ENCODE measurements around the gene KCNT1.

KCNT1 gene

DNA sequence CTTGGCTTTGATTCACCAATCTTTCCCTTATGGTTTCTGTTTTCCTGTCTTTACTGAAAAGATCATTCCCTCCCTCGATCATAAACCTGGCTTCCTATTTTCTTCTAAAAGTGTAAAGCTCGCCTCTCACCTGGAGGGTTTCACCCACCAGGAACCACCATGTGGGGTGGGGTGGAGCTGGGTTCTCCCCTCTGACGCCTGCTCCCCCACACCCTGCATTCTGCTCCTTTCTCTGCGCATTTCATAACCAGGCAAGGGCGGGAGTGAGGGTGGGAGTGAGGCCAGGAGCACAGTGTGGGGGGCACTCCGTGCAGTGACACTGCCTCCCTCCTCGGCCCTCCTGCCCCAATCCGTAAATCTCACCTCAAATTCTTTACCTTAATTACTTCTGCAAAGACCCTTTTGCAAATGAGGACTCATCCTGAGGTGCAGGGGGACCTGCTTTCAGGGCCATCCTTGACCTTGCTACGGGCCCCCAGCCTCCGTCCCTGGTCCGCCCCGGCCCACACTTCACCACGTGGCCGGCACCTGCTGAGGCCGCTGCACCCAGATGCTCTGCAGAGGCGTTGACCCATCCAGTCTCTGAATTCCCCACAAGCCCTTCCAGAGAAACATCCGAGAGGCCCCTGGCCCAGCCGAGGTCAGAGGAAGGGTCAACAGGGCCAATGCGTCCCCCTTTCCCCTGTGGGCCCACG lies 59.3 kb downstream of the KCNT1 start:
- TF ChIP-seq POLR2AphosphoS5 (IDR thresholded peaks at IDR 0.05; ENCODE audit: low read depth, low read length), result no peak
- TF ChIP-seq, protein P1, sequence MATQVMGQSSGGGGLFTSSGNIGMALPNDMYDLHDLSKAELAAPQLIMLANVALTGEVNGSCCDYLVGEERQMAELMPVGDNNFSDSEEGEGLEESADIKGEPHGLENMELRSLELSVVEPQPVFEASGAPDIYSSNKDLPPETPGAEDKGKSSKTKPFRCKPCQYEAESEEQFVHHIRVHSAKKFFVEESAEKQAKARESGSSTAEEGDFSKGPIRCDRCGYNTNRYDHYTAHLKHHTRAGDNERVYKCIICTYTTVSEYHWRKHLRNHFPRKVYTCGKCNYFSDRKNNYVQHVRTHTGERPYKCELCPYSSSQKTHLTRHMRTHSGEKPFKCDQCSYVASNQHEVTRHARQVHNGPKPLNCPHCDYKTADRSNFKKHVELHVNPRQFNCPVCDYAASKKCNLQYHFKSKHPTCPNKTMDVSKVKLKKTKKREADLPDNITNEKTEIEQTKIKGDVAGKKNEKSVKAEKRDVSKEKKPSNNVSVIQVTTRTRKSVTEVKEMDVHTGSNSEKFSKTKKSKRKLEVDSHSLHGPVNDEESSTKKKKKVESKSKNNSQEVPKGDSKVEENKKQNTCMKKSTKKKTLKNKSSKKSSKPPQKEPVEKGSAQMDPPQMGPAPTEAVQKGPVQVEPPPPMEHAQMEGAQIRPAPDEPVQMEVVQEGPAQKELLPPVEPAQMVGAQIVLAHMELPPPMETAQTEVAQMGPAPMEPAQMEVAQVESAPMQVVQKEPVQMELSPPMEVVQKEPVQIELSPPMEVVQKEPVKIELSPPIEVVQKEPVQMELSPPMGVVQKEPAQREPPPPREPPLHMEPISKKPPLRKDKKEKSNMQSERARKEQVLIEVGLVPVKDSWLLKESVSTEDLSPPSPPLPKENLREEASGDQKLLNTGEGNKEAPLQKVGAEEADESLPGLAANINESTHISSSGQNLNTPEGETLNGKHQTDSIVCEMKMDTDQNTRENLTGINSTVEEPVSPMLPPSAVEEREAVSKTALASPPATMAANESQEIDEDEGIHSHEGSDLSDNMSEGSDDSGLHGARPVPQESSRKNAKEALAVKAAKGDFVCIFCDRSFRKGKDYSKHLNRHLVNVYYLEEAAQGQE (IDR thresholded peaks at IDR 0.05; ENCODE audit: insufficient read depth in 1 of 2, low read depth in 2 of 2, low read length in 2 of 2), result no peak
- TF ChIP-seq FOXP2 (optimal IDR thresholded peaks at IDR 0.05; ENCODE audit: borderline replicate concordance, extremely low read depth, extremely low read length, insufficient read depth), result no peak
- no peak for TF ChIP-seq TAF1 (IDR thresholded peaks at IDR 0.05; ENCODE audit: borderline replicate concordance, insufficient read depth, low read length)
- TF ChIP-seq SIN3A (IDR thresholded peaks at IDR 0.05; ENCODE audit: borderline replicate concordance, insufficient read depth, low read length), result no peak

DNA sequence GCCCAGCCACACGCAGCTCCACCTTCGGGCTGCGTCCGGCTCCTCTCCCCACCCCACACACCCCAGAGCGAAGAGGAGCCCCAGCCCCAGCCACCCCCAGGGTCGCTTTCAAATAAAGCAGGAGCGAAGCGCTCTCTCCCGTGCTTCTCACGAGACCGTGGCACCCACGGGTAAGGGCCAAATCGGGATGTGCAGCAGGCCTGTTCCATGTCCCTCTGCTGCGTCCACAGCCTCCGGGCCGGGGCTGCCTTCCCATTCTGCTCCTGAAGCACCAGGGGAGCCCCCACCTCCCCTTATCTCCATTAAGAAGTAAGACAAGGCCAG lies 59.8 kb downstream of the KCNT1 start:
- TF ChIP-seq FOXP2 (optimal IDR thresholded peaks at IDR 0.05; ENCODE audit: borderline replicate concordance, extremely low read depth, extremely low read length, insufficient read depth) (no peak), TAF1 (IDR thresholded peaks at IDR 0.05; ENCODE audit: borderline replicate concordance, insufficient read depth, low read length) (no peak), SIN3A (IDR thresholded peaks at IDR 0.05; ENCODE audit: borderline replicate concordance, insufficient read depth, low read length) (no peak), POLR2AphosphoS5 (IDR thresholded peaks at IDR 0.05; ENCODE audit: low read depth, low read length) (no peak)
- TF ChIP-seq, protein P1 (IDR thresholded peaks at IDR 0.05; ENCODE audit: insufficient read depth in 1 of 2, low read depth in 2 of 2, low read length in 2 of 2), result no peak

DNA sequence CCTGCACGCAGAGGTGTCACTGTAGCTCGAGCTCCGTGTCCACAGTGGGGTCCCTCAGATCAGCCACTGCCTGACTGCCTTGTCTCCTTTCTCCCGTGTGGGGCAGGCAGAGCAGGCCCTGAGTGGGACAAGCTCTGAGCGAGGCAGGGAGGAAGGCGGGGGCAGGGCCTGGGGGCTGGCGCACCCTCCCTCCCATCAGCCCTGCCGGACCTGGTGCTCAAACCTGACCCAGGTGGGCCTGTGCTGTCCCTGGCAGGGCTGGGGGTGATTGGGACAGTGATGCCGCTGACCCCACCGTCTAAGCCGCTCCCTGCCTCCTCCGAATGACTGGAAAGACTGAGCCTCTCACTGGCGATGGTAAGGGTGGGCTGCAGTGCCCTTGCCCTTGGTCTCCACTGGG lies 60.9 kb downstream of the KCNT1 start:
- no peak for TF ChIP-seq TAF1 (IDR thresholded peaks at IDR 0.05; ENCODE audit: borderline replicate concordance, insufficient read depth, low read length)
- TF ChIP-seq FOXP2 (optimal IDR thresholded peaks at IDR 0.05; ENCODE audit: borderline replicate concordance, extremely low read depth, extremely low read length, insufficient read depth), result no peak
- TF ChIP-seq POLR2AphosphoS5 (IDR thresholded peaks at IDR 0.05; ENCODE audit: low read depth, low read length), result no peak
- TF ChIP-seq, protein P1 (IDR thresholded peaks at IDR 0.05; ENCODE audit: insufficient read depth in 1 of 2, low read depth in 2 of 2, low read length in 2 of 2), result no peak
- TF ChIP-seq SIN3A (IDR thresholded peaks at IDR 0.05; ENCODE audit: borderline replicate concordance, insufficient read depth, low read length), result no peak

DNA sequence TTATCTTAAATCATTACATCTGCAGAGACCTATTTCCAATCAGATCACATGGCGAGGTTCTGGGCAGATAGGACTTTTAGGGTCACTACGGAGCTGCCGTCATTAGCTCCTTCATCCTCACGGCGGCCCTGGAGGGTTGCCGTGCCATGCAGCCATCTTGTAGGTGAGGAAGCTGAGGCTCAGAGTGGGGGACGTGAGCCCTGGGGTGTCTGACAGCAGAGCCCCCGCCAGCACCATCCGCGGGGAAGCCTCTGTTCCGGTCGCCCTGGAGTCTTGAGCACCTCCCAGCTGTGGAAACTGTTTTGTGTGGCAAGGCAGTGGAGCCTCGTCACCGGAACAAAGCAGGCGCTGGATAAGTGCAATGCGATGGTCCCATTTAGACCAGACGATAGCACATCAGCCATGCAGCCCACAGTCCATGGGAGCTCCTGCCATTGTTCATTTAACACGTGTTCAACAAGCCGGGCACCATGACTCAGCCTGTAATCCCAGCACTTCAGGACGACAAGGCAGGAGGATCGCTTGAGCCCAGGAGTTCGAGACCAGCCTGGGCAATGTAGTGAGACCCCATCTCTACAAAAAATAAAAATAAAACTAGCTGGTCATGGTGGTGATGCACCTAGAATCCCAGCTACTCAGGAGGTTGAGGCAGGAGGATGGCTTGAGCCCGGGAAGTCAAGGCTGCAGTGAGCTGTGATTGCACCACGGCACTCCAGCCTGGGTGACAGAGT lies 61.9 kb downstream of the KCNT1 start:
- TF ChIP-seq SIN3A (IDR thresholded peaks at IDR 0.05; ENCODE audit: borderline replicate concordance, insufficient read depth, low read length) (no peak), FOXP2 (optimal IDR thresholded peaks at IDR 0.05; ENCODE audit: borderline replicate concordance, extremely low read depth, extremely low read length, insufficient read depth) (no peak), TAF1 (IDR thresholded peaks at IDR 0.05; ENCODE audit: borderline replicate concordance, insufficient read depth, low read length) (no peak), POLR2AphosphoS5 (IDR thresholded peaks at IDR 0.05; ENCODE audit: low read depth, low read length) (no peak)
- TF ChIP-seq, protein P1 (IDR thresholded peaks at IDR 0.05; ENCODE audit: insufficient read depth in 1 of 2, low read depth in 2 of 2, low read length in 2 of 2), result no peak

Measured in PFSK-1 (cell line).